ACC112 (cell line): ENCODE data around the gene GXYLT1.
A peak's percentile ranks its signal among the peaks of the same experiment; 100 is the strongest.

Experiments used
- H2AFZ ChIP-seq: fragments of 200-600 bp; sonication (generic); one replicate; pipeline ENCODE4 v1.6.0; 2017; ENCODE audit warnings: antibody characterized with exemption, low read length; ENCODE audit not compliant: unreplicated experiment
- H3K27ac ChIP-seq: fragments of 200-600 bp; sonication (generic); 2 replicates; pipeline ENCODE4 v1.5.1; 2014; ENCODE audit warnings: low read depth, mild to moderate bottlenecking, antibody characterized with exemption, low read length, moderate library complexity
- H3K27me3 ChIP-seq: fragments of 200-600 bp; sonication (generic); 2 replicates; pipeline ENCODE4 v1.6.1; 2014; ENCODE audit warnings: mild to moderate bottlenecking, antibody characterized with exemption, low read length, moderate library complexity, mixed read lengths; ENCODE audit not compliant: insufficient read depth
- H3K36me3 ChIP-seq: fragments of 200-600 bp; sonication (generic); 2 replicates; pipeline ENCODE4 v1.6.1; 2016; ENCODE audit warnings: mild to moderate bottlenecking, antibody characterized with exemption, low read length, moderate library complexity, mixed read lengths; ENCODE audit not compliant: insufficient read depth
- H3K4me1 ChIP-seq: fragments of 200-600 bp; sonication (generic); one replicate; pipeline ENCODE4 v1.6.1; 2016; ENCODE audit warnings: low read length, mixed read lengths; ENCODE audit not compliant: insufficient read depth, unreplicated experiment, control insufficient read depth
- H3K4me3 ChIP-seq: fragments of 200-600 bp; sonication (generic); 2 replicates; pipeline ENCODE4 v1.5.1; 2014; ENCODE audit warnings: mild to moderate bottlenecking, low read depth, low read length
- H3K79me2 ChIP-seq: fragments of 200-600 bp; sonication (generic); one replicate; pipeline ENCODE4 v1.6.0; 2016; ENCODE audit warnings: low read length; ENCODE audit not compliant: control insufficient read depth, unreplicated experiment, insufficient read depth

Gene GXYLT1

DNA sequence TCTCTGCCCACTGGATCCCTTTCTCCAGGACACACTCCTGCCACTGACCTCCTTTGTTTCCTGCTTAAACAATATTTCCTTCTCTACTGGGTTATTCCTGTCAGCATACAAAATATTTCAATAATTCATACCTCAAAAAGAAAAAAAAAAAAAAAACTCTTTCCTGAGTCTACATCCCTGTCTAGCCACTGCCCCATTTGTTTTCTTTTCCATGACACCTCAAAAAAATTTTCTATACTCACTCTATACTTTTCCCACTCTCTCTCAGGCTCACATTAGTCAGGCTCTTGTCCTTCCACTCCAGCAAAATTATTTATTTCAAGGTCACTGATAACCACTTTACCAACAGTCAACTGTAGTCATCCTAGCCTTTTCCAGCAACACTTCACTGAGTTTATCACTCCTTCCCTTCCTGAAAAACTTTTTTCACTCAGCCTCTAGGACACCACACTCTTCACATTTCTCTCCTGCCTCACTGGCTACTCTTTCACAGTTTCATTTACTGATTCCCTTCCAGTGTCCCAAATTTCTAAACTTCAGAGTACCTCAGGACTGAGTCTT, 29.4 kb upstream of the GXYLT1 start:
- no peak overlapping the region for H2AFZ ChIP-seq
- H3K36me3 ChIP-seq = peaks cover 5% of the 10 kb centered on the region; the same call in 1 of the 2 replicates

DNA sequence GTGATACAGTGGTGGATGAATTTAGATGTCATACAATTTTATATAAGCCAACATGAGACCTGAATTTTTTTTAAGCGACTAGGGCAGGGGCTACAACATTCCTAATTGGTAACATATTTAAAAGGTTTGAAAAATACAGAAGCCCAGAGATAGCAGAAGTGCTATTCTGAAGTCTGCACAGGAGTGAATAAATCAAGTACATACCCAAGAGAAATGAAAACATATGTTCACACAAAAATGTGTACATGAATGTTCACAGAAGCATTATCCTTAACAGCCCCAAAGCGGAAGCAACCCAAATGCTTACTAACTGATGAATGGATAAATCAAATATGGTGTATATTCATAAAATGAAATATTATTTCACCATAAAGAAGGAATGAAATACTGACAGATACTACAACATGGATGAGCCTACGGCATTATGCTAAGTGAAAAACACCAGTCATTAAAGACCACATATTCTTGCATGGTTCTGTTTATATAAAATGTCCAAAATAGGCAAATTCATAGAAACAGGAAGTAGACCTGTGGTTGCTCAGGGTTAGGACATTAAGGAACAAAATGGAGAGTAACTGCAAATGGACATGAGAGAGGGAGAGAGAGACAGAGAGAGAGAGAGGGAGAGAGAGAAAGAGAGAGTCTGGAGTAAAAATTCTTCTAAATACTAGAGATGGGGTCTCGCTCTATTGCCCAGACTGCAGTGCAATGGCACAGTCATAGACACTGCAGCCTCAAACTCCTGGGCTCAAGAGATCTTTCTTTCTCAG, 28.0 kb upstream of the GXYLT1 start:
- no peak overlapping the region for H3K4me3 ChIP-seq
- no peak overlapping the region for H2AFZ ChIP-seq
- H3K27me3 ChIP-seq = no peaks in the 10 kb centered on the region
- peaks cover 5% of the 10 kb centered on the region; the same call in 1 of the 2 replicates for H3K36me3 ChIP-seq
- H3K79me2 ChIP-seq = peaks cover 3% of the 10 kb centered on the region
- no peaks in the 10 kb centered on the region for H3K4me1 ChIP-seq
- no peak overlapping the region for H3K27ac ChIP-seq

More for the DNA sequence above, 29.4 kb upstream of the GXYLT1 start:
- H3K79me2 ChIP-seq = peaks cover 3% of the 10 kb centered on the region
- H3K27ac ChIP-seq = no peak overlapping the region
- no peak overlapping the region for H3K4me3 ChIP-seq
- H3K4me1 ChIP-seq = no peaks in the 10 kb centered on the region
- H3K27me3 ChIP-seq = no peaks in the 10 kb centered on the region

DNA sequence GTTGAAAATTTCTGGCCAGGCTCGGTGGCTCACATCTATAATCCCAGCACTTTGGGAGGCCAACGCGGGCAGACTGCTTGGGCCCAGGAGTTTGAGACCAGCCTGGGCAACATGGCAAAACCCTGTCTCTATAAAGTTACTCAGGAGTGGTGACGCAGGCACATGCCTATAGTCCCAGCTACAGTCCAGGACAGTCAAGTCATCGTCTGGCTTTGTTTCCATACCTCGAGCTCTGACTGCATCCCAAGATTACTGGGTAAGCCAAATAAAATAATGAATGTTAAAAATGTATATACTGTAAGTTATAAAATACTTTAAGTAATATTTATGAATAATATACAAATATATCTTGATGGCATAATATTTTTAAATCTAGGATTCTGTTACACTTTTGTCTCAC, 23.0 kb upstream of the GXYLT1 start:
- Histone ChIP-seq H2AFZ (no peak overlapping the region), H3K27ac (no peak overlapping the region), H3K79me2 (no peaks in the 10 kb centered on the region), H3K27me3 (no peaks in the 10 kb centered on the region), H3K4me1 (peaks cover 8% of the 10 kb centered on the region), H3K36me3 (no peaks in the 10 kb centered on the region), H3K4me3 (no peak overlapping the region)

DNA sequence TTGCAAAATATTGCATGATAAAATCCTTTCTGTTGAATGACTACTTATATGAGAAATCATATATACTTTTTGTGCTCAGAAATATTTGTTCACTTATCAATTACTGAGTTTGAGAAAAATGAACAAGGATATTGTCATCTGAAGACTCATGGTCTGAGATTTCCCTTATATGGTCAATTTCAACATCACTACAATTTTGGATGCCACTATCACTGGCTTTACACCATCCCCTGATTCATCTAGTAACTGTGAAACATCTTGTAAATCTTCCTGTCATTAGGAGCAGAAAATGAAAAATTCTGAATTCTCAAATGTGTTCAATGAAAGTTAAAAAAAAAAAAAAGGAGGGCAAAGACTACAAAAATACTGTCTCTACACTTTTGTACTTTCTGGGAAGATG, 21.8 kb upstream of the GXYLT1 start:
- no peaks in the 10 kb centered on the region for H3K36me3 ChIP-seq
- H3K27ac ChIP-seq = peak overlapping the region; percentile 74
- no peak overlapping the region for H2AFZ ChIP-seq
- no peak overlapping the region for H3K4me3 ChIP-seq
- peaks cover 16% of the 10 kb centered on the region for H3K4me1 ChIP-seq
- no peaks in the 10 kb centered on the region for H3K79me2 ChIP-seq
- H3K27me3 ChIP-seq = no peaks in the 10 kb centered on the region

DNA sequence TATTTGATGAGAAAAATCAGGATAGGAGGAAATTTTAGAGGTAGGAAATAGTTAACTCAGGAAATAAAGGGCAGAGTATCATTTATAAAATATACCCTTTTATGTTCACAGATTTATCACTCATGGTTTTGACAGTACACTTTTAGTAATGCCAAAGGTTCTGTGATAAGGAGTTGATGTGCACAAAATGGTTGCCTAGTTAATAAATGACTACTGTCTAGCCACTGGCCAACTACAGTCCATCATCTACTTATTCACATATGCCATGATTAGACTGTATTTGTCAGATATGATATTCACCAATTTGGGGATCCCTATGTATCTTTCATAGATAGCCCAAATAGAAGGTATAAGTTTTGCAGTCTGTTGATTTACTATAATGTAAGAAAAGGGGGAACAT, 19.2 kb upstream of the GXYLT1 start:
- H3K4me1 ChIP-seq = peaks cover 16% of the 10 kb centered on the region
- no peak overlapping the region for H3K4me3 ChIP-seq
- H2AFZ ChIP-seq = no peak overlapping the region
- peaks cover 8% of the 10 kb centered on the region; the same call in 1 of the 2 replicates for H3K36me3 ChIP-seq
- H3K27me3 ChIP-seq = no peaks in the 10 kb centered on the region
- H3K27ac ChIP-seq = no peak overlapping the region
- no peaks in the 10 kb centered on the region for H3K79me2 ChIP-seq

DNA sequence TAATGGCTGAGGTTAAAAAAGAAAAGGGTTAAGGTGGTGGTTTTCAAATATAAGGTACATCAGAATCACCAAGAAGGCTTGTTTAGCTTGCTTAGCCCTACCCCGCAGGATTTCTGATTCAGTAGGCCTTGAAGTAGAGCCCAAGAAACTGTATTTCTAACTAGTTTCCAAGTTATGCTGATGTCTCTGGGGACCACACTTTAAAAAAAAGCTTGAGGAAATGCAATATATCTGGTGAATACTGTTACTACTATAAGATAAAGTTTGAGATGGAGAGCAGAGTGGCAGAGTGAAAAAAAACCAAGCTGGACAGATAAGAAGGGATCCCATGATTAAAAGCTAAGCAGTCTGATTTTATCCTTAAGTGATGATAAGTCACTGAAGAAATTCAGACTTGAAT, 18.3 kb upstream of the GXYLT1 start:
- Histone ChIP-seq H3K4me3 (no peak overlapping the region), H3K36me3 (peaks cover 8% of the 10 kb centered on the region; the same call in 1 of the 2 replicates), H2AFZ (no peak overlapping the region), H3K27me3 (no peaks in the 10 kb centered on the region), H3K4me1 (peaks cover 16% of the 10 kb centered on the region), H3K27ac (peak overlapping the region; percentile 10; the same call in 1 of the 2 replicates), H3K79me2 (no peaks in the 10 kb centered on the region)

DNA sequence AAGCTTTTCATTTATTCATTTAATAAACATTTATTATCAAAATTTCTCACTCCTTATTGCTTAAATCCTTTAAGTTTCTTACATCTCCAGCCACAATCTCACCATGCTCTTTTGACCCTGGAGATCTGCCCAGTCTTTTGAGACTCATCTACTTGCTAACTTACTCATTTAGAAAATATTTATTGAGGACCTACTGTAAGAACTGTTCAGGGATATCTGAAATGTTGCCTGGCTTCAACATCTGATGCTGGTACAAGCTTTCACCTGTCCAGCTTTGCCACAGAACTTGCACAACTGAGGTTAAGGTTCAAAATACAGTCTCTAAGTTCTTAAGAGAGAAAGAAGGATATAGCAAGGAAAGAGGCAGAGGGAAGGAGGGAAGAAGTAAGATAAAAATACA, 17.5 kb upstream of the GXYLT1 start:
- Histone ChIP-seq H3K4me3 (no peak overlapping the region), H3K27ac (no peak overlapping the region), H3K27me3 (no peaks in the 10 kb centered on the region), H2AFZ (no peak overlapping the region), H3K36me3 (peaks cover 8% of the 10 kb centered on the region; the same call in 1 of the 2 replicates), H3K79me2 (no peaks in the 10 kb centered on the region), H3K4me1 (peaks cover 16% of the 10 kb centered on the region)

DNA sequence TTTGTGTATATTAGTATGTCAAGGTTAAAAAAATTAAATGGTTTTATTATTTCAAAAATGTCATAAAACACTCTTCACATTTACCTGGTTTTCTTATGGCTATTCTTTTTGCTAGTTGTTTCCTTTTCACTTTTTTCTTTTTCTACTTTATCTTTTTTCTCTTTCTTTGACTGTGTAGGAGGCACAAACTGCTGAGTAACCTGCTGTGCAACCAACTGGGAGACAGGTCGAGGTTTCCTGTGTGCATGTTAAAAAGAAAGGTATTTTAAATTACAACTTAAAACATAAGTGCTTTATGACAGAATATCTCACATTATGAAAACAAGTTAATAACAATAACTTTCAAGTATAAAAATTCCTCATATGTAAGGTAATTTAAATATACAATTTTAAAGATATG, 16.9 kb upstream of the GXYLT1 start:
- Histone ChIP-seq H3K4me1 (peaks cover 16% of the 10 kb centered on the region), H3K4me3 (no peak overlapping the region), H3K36me3 (peaks cover 8% of the 10 kb centered on the region; the same call in 1 of the 2 replicates), H3K27ac (no peak overlapping the region), H3K27me3 (no peaks in the 10 kb centered on the region), H3K79me2 (no peaks in the 10 kb centered on the region), H2AFZ (no peak overlapping the region)

DNA sequence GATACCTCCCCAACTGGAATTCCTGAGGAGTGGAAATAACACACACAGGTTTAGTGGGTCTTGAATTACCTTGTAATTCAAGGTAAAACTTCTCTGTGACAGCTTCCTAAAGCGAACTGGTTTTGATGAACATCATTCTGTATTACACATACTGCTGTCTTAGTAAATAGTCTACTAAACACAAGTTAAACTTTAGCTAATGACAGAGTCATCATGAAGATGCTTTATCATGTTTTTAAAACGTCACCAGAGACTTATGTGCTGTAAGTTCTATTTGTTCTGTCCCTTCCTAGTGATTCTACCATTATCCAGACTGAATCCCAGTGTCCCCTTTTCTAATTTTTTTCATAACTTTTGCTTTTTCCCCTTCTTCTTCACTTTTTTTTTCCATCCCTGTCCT, 11.6 kb upstream of the GXYLT1 start:
- H3K27me3 ChIP-seq = no peaks in the 10 kb centered on the region
- H3K4me3 ChIP-seq = no peak overlapping the region
- no peak overlapping the region for H3K27ac ChIP-seq
- H3K79me2 ChIP-seq = no peaks in the 10 kb centered on the region
- no peaks in the 10 kb centered on the region for H3K4me1 ChIP-seq
- peaks cover 8% of the 10 kb centered on the region; the same call in 1 of the 2 replicates for H3K36me3 ChIP-seq
- no peak overlapping the region for H2AFZ ChIP-seq

DNA sequence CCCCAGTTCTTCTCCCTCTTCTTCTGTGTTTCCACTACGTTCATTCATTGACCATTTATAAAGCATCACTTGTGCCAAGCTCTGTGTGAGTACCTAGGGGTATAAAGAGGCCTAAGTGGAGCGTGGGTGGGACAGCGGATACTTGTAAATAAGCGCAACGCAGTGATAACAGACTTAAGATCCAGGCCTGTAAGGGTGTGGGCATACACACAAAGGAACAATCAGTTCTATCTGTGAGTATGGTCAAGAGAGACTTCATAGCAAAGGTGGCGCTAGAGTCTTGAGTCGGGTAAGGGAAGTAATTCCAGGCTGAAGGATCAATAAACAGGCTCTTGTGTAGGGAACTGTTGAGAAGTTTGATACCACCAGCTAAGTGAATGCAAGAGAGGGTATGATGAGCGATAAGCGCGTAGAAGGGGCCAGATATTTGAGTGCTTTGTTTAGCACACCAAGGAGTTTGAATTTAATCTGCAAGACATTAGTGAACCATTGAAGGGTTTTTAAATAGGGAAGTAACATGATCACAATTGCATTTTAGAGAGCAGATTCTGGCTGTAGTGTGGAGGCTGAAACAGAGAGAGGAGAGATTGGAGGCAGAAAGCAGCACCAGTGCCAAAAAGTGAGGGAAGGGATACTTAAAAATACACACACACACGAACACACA, 1.0 kb upstream of the GXYLT1 start:
- Histone ChIP-seq H3K79me2 (peaks cover 33% of the 10 kb centered on the region), H2AFZ (peak overlapping the region; percentile 99), H3K4me3 (peak overlapping the region; percentile 76), H3K27ac (no peak overlapping the region), H3K36me3 (no peaks in the 10 kb centered on the region), H3K27me3 (no peaks in the 10 kb centered on the region), H3K4me1 (peaks cover 22% of the 10 kb centered on the region)
